ENCODE measurements around the gene INVS.

INVS gene

GRCh38 chr9:100309992-100310391 is 210.9 kb downstream of the INVS start:
- TF ChIP-seq CTCF (IDR thresholded peaks at IDR 0.05): no peak

DNA sequence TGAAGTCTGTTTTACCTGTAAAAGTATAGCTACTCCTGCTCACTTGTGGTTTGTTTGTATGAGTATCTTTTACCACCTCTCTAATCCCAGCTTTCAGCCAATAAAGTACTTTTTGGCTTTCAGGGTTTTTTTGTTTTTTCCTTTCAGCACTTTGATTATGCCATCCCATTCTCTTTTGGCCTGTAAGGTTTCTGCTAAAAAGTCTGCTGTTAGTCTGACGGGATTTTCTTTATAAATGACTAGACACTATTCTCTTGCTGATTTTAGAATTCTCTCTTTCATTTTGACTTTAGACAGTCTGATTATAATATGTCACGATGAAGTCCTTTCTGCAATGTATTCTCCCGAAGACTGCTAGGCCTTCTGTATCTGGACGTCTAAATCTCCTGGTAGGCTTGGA is 216.5 kb downstream of the INVS start:
- TF ChIP-seq CTCF (IDR thresholded peaks at IDR 0.05): no peak

DNA sequence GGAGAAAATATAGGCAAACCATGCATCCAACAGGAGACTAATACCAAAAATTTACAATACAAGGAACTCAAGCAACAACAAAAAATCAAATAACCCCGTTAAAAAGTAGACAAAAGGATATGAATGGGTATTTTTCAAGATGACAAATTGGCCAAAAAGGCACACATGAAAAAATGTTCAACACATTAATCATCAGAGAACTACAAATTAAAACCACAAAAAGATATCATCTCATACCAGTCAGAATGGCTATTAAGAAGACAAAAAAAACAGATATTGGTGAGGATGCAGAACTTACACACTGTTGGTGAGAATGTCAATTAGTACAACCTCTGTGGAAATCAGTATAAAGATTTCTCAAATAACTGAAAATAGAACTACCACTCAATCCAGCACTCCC is 218.7 kb downstream of the INVS start:
- no peak for TF ChIP-seq CTCF (IDR thresholded peaks at IDR 0.05)

DNA sequence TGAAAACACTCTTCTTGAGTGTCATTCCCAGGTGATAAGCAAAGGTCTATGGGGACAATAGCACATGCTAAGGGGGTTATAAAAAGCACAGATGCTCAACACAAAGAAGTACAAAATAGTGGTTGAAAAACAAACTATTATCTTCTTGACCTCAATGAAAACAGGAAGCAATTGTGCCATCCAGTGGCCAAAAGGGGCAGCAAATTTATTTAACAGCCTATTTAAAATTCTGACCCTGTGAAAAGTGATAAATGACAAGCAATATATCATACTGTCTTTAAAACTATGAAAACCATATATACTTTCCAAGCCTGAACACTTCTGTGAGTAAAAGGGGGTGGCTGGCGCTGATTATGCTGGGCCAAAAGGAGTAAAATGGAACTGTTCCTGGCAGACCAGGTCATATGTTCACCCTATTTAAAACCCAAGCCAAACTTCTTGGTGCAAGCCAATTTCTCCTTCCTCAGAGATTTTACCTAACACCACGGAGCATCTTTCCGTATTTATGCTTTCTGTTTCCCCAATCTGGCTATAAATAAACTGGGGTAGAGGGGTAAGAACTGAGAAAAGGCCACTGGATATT is 224.0 kb downstream of the INVS start:
- TF ChIP-seq CTCF (IDR thresholded peaks at IDR 0.05): peak; percentile 84

DNA sequence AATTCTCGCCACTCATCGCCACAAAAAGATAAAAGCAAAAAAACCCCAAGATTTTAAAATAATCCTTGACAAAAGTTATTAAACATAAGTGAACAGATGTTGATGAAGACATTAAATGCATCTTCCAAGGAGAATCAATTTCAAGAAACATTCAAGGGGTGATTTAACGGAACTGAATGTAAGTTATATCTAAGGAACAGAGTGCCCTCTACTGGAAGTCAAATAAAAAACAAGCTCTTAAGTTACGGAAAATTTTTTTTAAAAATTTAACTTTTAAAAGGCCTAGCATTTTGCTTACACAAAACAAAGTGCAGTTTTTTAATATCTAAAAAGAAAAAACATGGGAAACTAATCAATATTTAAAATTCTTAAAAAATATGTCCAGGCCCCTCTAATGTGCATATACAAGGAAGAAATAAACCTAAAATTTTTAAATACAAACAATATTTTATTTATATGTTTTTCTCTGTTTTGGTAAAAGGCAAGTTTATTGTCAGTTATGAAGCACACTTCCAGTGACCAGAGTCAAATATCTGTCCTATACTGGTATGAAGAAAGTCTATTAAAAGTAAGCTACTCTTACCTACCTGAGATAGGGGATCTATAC is 225.7 kb downstream of the INVS start:
- peak; percentile 60 for TF ChIP-seq CTCF (IDR thresholded peaks at IDR 0.05)

GRCh38 chr9:100340224-100340623 is 241.2 kb downstream of the INVS start:
- no peak for TF ChIP-seq CTCF (IDR thresholded peaks at IDR 0.05)

GRCh38 chr9:100341889-100342288 is 242.8 kb downstream of the INVS start:
- no peak for TF ChIP-seq CTCF (IDR thresholded peaks at IDR 0.05)

DNA sequence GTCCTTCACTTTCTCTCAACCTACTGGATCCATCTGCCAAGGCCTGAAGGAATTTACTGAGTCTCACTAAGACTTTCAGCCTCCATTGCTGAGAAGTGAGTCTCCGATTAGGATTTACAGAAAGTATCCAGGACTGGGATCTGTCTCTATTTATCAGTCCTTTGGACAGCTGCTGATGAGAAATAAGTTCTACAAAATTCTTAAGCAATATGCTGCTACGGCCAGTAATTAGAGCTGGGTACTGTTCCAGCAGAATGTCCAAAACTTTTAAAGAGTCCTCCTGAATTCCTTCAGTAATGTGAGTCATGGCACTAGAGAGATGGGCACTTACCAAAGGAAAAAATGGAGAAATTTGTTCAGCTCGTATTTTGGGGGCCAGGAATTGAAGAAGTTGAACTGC is 247.8 kb downstream of the INVS start:
- TF ChIP-seq CTCF (IDR thresholded peaks at IDR 0.05): no peak
